ENCODE measurements around the gene OR52D1.

- TF ChIP-seq CTCF (IDR thresholded peaks at IDR 0.05) (no peak), POLR2A (IDR thresholded peaks at IDR 0.05) (no peak), POLR2AphosphoS5 (IDR thresholded peaks at IDR 0.05) (no peak)
These were observed 48.0 kb downstream of the OR52D1 start for GRCh38 chr11:5536482-5536881.
